NCI-H1694 treated with DMSO at 0.1 percent for 48 hours (cell line): ENCODE data around the gene TMEM187.
A peak's percentile ranks its signal among the peaks of the same experiment; 100 is the strongest.

Experiments used
- DNase-seq: peaks from one replicate; lab custom pipeline; 2025; lab: John Stamatoyannopoulos, UW

TMEM187 gene

GRCh38 chrX:153972368-153973126, at the start of gene TMEM187:
TMEM187 (plus strand) TSS chrX:153972754; CDS start chrX:153982063, 9,309 bp downstream.
- peak; percentile 92 for DNase-seq

GRCh38 chrX:153922932-153923857, 49.4 kb upstream of the TMEM187 start:
- DNase-seq = peak; percentile 36

DNA sequence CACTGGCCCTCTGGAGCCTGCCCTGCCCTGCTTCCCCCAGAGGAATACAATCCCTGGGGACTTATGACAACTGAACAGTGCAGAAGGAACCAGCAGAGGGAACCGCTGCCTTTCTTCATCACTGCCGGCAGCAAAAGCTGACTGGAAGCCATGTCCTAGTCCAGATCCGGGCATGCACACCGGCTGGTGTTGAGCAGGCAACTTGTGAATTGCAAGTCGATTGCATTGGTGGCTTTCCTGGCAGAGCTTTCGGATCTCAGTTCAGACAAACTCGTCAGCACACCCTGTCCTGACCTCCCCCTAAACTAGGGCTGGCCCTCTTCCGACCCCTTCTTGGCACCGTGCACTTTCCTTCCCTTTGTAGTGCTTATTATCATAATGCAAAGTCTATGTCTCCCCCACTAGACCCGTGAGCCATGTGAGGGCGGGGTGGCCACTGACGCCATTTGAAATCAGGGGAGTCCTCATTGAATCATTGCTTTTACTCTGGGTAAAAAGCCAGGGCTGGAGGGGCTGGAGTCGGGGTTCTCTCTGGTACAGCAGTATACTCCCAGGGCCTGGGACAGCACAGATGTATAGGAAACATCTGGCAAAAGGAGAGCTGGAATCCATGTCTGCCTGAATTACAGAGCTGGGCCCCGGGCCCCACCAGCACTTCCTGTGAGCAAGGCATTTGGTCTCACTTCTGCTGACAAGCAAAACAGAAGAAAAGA, 48.2 kb upstream of the TMEM187 start:
- DNase-seq = peak; percentile 20

GRCh38 chrX:153925387-153925738, 47.2 kb upstream of the TMEM187 start:
- DNase-seq = no peak

DNA sequence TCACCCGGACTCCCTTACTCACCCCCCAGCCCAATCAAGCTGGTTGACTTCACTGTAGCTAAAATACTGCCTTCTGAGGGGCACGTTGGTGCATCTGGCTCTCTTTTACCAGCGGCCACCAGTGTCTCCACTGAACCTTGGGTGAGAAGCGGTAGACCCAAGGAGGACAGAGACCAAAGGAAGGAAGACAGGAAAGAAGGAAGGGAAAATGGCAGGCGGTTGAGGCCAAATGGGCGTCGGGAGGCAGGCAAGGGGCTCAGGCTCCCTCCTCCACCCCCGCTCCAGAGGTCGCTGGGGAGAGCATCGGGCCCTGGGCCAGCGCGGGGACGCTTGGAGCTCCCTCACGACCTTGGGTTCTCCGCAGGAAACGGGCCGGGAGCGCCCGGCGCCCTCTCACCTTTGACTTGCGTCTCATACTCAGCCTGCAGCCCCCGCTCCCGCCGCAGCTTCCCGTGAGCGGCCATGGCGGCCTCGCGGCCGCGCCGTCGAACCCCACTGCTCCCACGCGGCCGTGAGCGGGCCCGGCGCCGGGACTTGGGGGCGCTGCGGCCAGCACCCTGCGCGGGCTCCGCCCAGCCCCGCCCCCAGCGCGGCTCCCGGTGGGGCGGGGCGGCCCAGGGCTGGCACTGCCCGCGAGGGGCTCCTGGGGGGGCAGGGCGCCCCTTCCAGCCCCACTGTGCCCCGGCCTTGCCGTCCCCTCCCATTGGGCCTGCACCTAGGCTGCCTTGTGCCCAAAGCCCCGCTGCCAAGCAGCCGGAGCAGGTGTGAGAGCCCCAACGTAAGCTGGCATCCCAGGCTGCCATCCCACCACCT, 46.6 kb upstream of the TMEM187 start, which contains the start of gene ARHGAP4:
TSS of gene ARHGAP4 (minus strand) at position 526 of the 813 bp plus-strand sequence. CDS start at position 464, 62 bp downstream.
- DNase-seq = no peak

DNA sequence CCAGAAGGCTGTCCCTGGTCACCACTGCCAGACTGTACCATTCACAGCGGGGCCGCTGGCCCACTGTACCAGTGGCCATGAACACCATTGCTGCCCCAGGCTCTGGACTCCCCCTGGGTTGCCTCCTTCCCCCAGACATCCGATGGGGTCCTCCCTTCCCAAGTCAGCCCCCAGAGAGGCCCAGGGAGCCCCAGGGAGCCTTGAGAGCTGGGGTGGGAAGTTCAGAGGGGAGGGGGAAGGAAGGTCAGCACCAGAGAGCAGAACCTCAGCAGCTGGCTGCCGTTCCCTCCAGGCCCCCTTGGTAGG, 46.0 kb upstream of the TMEM187 start:
- DNase-seq = no peak

DNA sequence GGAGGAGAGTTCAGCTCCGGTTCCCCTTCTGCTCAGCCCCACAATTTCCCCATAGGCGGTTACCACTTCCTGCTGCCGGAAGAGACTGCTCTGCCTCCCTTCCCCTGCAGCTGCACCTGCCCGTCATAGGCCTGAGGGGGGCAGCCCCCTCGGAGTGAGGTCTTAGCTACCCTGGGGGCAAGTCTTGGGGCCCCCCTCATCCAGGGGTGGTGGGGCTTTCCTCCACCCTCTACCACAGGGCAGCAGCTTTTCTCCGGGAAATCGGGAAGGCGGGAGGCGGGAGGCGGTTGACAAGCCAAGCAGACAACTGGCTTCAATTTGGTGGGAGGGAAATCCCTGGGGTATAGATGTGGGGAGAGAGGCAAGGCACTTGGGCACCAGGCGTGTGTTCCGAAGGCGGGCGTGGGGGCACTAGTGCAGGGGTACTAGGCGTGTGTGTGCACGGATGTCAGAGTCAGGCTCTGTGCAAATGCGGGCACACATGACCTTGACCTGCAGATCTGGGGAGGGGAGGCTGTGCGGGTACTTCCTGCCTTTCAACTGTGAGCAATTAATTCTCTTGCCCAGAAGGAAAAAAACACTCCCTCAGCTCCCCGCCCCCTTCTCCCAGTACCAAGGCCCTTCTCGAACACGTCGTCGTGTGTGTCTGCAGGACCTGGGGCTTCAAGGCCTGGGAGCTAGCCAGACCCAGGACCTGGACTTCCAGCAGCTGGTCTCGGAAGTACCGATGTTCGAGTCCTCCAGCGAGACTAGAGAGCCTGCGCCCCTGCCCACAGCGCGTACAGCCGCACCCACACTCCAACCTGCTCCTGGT, 45.5 kb upstream of the TMEM187 start:
- peak; percentile 52 for DNase-seq

DNA sequence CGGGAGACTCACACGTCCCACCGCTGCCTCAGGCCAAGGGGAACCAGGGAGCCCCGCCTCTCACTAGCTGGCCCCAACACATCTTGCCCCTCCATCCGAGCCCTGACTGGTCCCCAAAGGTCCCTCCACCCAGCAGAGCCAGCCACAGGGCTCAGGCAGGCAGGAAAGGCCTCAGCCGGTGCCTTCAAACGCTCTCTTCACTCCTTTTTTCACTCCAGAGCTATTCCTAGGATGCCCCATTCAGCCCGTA, 45.0 kb upstream of the TMEM187 start:
- DNase-seq = peak; percentile 37

DNA sequence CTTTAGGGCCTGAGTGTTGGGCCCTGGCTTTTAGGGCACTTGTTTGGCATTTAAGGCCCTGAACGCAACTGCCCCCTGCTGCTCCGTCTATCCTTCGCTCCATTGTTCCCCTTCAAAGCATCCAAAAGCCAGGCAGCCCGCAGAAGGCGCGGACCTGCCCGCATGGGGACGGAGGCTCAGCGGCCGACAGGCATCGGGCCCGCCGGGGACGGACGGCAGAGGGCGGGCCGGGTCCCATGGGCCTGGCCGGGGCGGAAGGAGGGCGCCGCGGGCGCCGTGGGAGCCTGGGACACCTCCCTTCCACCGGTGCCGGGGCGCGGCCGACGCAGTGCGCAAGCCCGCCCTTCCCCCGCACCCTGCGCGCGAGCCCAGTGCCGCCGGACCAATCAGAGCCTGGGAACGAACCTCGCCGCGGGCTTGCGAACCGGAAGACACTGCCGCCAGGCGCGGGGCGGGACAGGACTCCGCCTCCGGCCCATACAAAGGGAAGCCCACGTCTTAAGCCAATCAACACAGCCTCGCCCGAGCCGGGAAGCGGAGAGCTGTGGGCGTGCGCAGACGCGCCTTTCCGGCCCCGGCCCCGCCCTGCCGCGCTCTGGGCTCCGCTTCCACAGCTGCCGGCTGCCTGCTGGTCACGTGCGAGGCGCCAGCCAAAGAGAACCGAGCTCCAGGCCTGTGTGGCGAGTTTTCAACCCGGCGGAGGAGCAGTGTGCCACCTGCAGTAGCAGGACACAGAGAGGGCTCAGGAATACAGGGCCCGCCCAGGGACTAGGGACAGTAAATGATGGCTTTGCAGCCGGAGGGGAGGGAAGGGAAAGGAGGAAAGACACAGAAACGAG, 44.4 kb upstream of the TMEM187 start:
- peak; percentile 96 for DNase-seq

- DNase-seq = no peak
These were observed 43.7 kb upstream of the TMEM187 start for GRCh38 chrX:153928846-153929245.

DNA sequence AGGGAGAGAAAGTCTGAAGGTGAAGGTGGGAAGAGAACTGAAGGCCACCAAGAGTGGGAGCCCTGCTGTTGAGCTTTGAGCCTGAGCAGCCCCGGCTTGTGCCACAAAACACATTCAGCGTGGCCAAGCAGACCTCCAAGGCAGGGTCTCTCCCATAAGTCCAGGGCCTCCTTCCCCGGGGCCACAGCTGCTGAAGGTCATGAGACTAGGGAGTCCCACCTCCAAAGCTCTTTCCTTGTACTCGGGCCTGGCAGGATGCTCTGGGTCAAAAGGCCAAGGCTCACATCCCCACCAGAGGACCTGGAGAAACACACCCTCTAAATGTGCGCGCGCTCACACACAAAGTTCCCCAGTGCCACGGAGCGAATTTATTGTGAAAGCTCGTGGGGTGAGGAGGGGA, 43.0 kb upstream of the TMEM187 start:
- DNase-seq = no peak

DNA sequence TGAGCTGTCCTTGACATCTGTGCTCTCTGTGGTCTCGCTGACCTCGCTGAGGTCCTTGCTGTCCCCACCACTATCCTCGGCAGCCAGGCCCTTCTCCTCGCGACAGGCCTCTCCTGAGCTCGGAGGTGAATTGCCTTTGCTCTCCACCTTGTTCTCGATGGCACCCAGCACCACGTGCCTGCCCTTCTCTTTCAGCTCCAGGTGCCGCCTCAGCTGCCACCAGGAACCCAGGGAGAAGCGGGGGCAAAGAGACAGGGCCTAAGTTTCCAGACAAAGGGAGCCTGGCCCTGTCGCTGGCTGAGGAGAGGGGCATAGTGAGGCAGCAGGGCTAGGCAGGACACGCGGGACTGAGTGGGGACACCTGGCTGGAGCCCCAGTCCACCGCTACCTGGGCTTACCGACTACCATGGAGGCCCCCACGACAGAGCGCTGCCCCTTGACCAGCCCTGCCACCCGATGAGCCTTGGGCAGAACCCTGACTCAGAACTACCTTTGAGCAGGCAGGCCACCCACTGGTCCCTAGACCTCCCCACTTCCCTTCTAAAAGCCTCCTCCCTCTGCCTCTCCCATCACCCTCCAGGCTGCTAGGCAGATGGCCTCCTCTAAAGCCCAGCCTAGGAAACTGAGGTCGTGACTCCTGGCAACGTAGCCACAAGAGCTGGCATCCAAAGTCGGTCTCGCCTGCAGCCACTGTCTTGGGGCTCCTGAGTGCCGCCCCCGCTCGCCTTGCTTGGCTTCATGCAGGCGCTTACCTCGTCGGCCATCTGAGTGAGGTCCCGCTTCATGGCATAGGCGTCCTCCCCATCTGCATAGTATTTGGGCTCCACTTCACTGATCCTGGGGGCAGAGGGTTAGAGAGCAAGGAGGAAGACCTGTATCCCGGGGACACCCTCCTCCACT, 42.3 kb upstream of the TMEM187 start:
- no peak for DNase-seq

GRCh38 chrX:153931151-153931550, 41.4 kb upstream of the TMEM187 start:
- no peak for DNase-seq

DNA sequence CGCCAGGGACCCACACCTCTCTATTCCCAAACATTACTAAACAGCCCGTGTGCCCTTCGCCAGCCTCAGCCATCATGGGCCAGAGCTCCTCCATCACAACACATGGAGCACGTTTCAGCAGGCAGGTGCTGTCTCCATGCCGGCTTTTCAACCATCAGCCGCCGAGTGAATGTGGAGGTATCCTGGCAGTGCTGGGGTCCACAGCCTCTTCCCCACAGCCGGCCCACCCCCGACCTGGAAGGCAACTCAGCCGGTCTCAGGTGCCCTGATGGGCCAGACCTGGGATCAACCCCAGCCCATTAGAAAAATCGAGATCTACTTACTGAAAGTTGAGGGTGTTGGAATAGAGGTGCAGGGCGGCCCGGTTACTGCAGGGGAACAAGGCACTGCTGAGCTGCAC, 40.8 kb upstream of the TMEM187 start:
- DNase-seq = no peak

DNA sequence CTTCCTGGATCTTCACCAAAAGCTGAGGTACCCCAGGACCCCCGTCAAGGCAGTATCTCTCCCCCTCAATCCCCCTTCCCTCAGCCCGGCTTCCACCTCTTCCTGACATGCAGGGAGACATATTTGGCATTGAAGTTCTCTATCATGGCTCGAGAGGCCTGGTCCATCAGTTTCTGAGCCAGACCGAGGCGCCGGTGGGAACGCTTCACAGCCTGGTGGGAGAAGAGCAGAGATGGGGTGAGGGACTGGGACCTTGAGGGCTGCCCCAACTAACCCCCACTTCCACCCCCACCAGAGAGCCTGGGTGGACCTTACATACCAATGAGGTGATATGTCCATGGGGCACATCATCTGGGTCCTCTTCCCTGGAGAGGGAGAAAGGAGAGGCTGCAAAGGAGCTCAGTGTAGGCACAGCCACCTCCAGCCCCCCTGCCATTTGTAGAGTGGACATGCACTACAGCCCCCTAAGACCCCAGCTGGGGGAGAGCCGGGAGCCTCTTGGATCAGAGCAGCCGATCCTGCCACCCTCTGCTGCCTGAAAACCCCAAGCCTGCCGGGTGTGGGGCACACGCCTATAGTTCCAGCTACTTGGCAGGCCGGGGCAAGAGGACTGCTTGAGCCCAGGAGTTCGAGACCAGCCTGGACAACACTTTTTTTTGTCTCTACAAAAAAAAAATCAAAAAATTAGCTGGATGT, 40.2 kb upstream of the TMEM187 start:
- DNase-seq = no peak

DNA sequence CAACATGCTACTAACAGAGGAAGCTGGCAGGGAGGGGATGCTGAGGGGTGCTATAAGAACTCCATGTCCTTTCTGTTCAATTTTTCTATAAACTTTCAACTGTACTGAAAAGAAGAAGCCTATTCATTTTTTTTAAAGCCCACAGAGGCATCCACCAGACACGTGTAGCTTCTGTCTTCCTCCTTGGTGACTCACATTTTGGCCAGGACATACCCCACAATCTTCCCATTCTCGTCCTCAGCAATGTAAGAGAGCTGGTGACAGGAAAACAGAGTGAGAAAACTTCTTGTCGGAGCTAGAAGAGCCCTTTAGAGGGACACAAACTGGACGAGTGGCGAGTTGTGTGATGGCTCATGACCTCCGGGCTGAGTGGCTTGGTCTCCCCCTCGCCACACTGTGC, 38.8 kb upstream of the TMEM187 start:
- no peak for DNase-seq

GRCh38 chrX:153934148-153934761, 38.3 kb upstream of the TMEM187 start:
- DNase-seq = no peak

- no peak for DNase-seq
These were observed 37.7 kb upstream of the TMEM187 start, which contains the start of gene NAA10 for GRCh38 chrX:153934762-153935325. NAA10 (minus strand) TSS chrX:153935037; CDS start chrX:153934904, 133 bp downstream.
